AG04450 (cell line): ENCODE measurements around the gene URI1. TPM values are rescaled to one million over a fixed set of nuclear protein-coding genes. Genes with fewer than 3 reads are reported as not detected.

Source experiments
- CTCF ChIA-PET: fragments of 300-600, 350-600 bp; formaldehyde crosslinking; extraction: SDS; loops from one replicate; lab custom pipeline; 2022; ENCODE audit warnings: antibody characterized with exemption, inconsistent platforms; lab: Charles Lee
- POLR2A ChIA-PET: fragments of 350-600 bp; formaldehyde crosslinking; extraction: SDS; loops from one replicate; lab custom pipeline; 2021; ENCODE audit warnings: antibody characterized with exemption, inconsistent platforms; lab: Yijun Ruan, JAX
- DNase-seq: peaks from one replicate; pipeline ENCODE4 v3.0.0-alpha.2; 2011; ENCODE audit warnings: low read depth, low spot score
- H3K27ac ChIP-seq: one replicate; pipeline ENCODE4 v1.5.1; 2012; ENCODE audit warnings: low read depth, low read length, control low read depth
- H3K27me3 ChIP-seq: one replicate; pipeline ENCODE4 v1.6.0; 2012; ENCODE audit warnings: low read length; ENCODE audit not compliant: control insufficient read depth, insufficient read depth
- H3K4me3 ChIP-seq: 2 replicates; pipeline ENCODE4 v1.5.1; 2011; ENCODE audit warnings: mild to moderate bottlenecking, low read depth, low read length, control low read depth
- H3K9me3 ChIP-seq: 2 replicates; pipeline ENCODE4 v1.5.1; 2012; ENCODE audit warnings: low read length; ENCODE audit not compliant: control insufficient read depth, insufficient read depth
- CTCF ChIP-seq: IDR thresholded peaks from 2 replicates; pipeline ENCODE4 v1.5.1; 2011; ENCODE audit warnings: low read depth, low read length, control low read depth, inconsistent platforms
- polyA plus RNA-seq: library from polyadenylated mRNA; depleted of rRNA; stranded (reverse); fragments of >200 nt; gene quantifications from 2 replicates; pipeline ENCODE4 v1.2.3, GENCODE V29; 2011

The URI1 gene
- polyA plus RNA-seq, 1 experiment, result 79.0 TPM

GRCh38 chr19:29971648-29972047 is 29.6 kb downstream of the URI1 start:
- H3K4me3 ChIP-seq, result no peak overlapping the region
- ChIA-PET CTCF (interaction anchor here (0.9 kb wide), 1 partner anchor 255 kb away, joined by 3 read pairs; no protein-coding TSS in a partner anchor), POLR2A (no interaction called here)
- H3K27me3 ChIP-seq, result no peaks in the 10 kb centered on the region
- no peak overlapping the region for H3K27ac ChIP-seq
- H3K9me3 ChIP-seq, result no peaks in the 10 kb centered on the region
- no peak for DNase-seq
- no peak for TF ChIP-seq CTCF

GRCh38 chr19:29974701-29975100 is 32.7 kb downstream of the URI1 start:
- POLR2A ChIA-PET, result no interaction called here
- Histone ChIP-seq H3K9me3 (no peaks in the 10 kb centered on the region), H3K27me3 (no peaks in the 10 kb centered on the region), H3K4me3 (no peak overlapping the region), H3K27ac (no peak overlapping the region)
- CTCF ChIA-PET, result interaction anchor here (0.6 kb wide), 1 partner anchor 258 kb away, joined by 4 read pairs; no protein-coding TSS in a partner anchor
- no peak for DNase-seq
- no peak for TF ChIP-seq CTCF

- ChIA-PET CTCF (interaction anchor here (1.9 kb wide), 1 partner anchor 9 kb away, joined by 5 read pairs; no protein-coding TSS in a partner anchor), POLR2A (no interaction called here)
- no peak for TF ChIP-seq CTCF
These were observed 34.3 kb downstream of the URI1 start for GRCh38 chr19:29976151-29976943.

GRCh38 chr19:29978080-29978479 is 36.0 kb downstream of the URI1 start:
- TF ChIP-seq CTCF, result no peak
- Histone ChIP-seq H3K27me3 (no peaks in the 10 kb centered on the region), H3K9me3 (no peaks in the 10 kb centered on the region), H3K4me3 (no peak overlapping the region), H3K27ac (no peak overlapping the region)
- POLR2A ChIA-PET, result no interaction called here
- CTCF ChIA-PET, result no interaction called here
- DNase-seq, result no peak

More at GRCh38 chr19:29976151-29976943, 34.3 kb downstream of the URI1 start:
- Histone ChIP-seq H3K4me3 (no peak overlapping the region), H3K27ac (no peak overlapping the region), H3K9me3 (no peaks in the 10 kb centered on the region), H3K27me3 (no peaks in the 10 kb centered on the region)
- DNase-seq, result no peak

- POLR2A ChIA-PET, result no interaction called here
- H3K9me3 ChIP-seq, result no peaks in the 10 kb centered on the region
- CTCF ChIA-PET, result interaction anchor here (2.4 kb wide), 1 partner anchor 17 kb away, joined by 11 read pairs; no protein-coding TSS in a partner anchor
- no peak overlapping the region for H3K4me3 ChIP-seq
- no peak for TF ChIP-seq CTCF
- H3K27me3 ChIP-seq, result no peaks in the 10 kb centered on the region
- H3K27ac ChIP-seq, result no peak overlapping the region
- DNase-seq, result no peak
These were observed 41.5 kb downstream of the URI1 start for GRCh38 chr19:29983568-29983967.
